K562 (cell line): Measurements from ENCODE around the gene IPP. TPM values are rescaled to one million over a fixed set of nuclear protein-coding genes. Genes with fewer than 3 reads are reported as not detected.
A peak's percentile ranks its signal among the peaks of the same experiment; 100 is the strongest.

Experiments
- ATF3 ChIP-seq, 2 experiments: fragments of 450-650 bp in 1 of 2; sonication (generic) in 1 of 2; formaldehyde crosslinking in 1 of 2; IDR thresholded peaks in 1 of 2; conservative IDR thresholded peaks in 1 of 2; 2 replicates each; pipeline versions ENCODE4 v1.6.1 to v1.8.1; 2016 to 2023; ENCODE audit warnings: mild to moderate bottlenecking in 2 of 2, moderate library complexity in 2 of 2, inconsistent platforms in 1 of 2, missing genetic modification reagents in 1 of 2
- ATF4 ChIP-seq: fragments of 450-650 bp; formaldehyde crosslinking; IDR thresholded peaks from 2 replicates; pipeline ENCODE4 v1.4.0; 2022; ENCODE audit warnings: mild to moderate bottlenecking, moderate library complexity
- CHD1 ChIP-seq: fragments of 200-600 bp; sonication (generic); IDR thresholded peaks from one replicate; pipeline ENCODE4 v1.6.1; 2012; ENCODE audit warnings: mild to moderate bottlenecking, moderate library complexity, low read length, inconsistent platforms
- CLOCK ChIP-seq: fragments of 250-450 bp; sonication (Bioruptor Pico); IDR thresholded peaks from 2 replicates; pipeline ENCODE4 v1.4.0; 2020; ENCODE audit warnings: mild to moderate bottlenecking, moderate library complexity, borderline replicate concordance
- DIDO1 ChIP-seq: fragments of 450-650 bp; IDR thresholded peaks from 2 replicates; pipeline ENCODE4 v1.6.1; 2016; ENCODE audit warnings: low read depth, missing biosample characterization, missing genetic modification characterization
- EP400 ChIP-seq: fragments of 450-650 bp; IDR thresholded peaks from 2 replicates; pipeline ENCODE4 v1.6.1; 2017; ENCODE audit warnings: antibody characterized with exemption, mild to moderate bottlenecking, moderate library complexity
- ESRRA ChIP-seq: fragments of 450-650 bp; IDR thresholded peaks from 2 replicates; pipeline ENCODE4 v1.6.1; 2014; ENCODE audit warnings: low read depth, mild to moderate bottlenecking, moderate library complexity, borderline replicate concordance
- FOSL1 ChIP-seq: fragments of 200-800 bp; sonication (Bioruptor generic); conservative IDR thresholded peaks from 2 replicates; pipeline ENCODE4 v1.6.1; 2016; ENCODE audit warnings: missing genetic modification characterization, missing compliant biosample characterization
- GATAD2A ChIP-seq: fragments of 450-650 bp; IDR thresholded peaks from 2 replicates; pipeline ENCODE4 v1.6.1; 2017
- HDGF ChIP-seq: fragments of 450-650 bp; IDR thresholded peaks from 2 replicates; pipeline ENCODE4 v1.6.1; 2016
- HMBOX1 ChIP-seq: sonication (generic); IDR thresholded peaks from 2 replicates; pipeline ENCODE4 v1.6.1; 2016
- NBN ChIP-seq: fragments of 450-650 bp; IDR thresholded peaks from 2 replicates; pipeline ENCODE4 v1.6.1; 2016; ENCODE audit warnings: low read depth, mild to moderate bottlenecking
- NONO ChIP-seq, 2 experiments: fragments of 200-400 bp in 1 of 2; fragments of 450-650 bp in 1 of 2; formaldehyde crosslinking in 1 of 2; IDR thresholded peaks; 2 replicates each; pipeline ENCODE4 v1.6.1; 2017; ENCODE audit warnings: low read depth in 2 of 2, mild to moderate bottlenecking in 2 of 2, moderate library complexity in 2 of 2, low read length in 1 of 2
- NR2C2 ChIP-seq, 2 experiments: fragments of 200-800 bp in 1 of 2; sonication (Bioruptor generic) in 1 of 2; sonication (generic) in 1 of 2; formaldehyde crosslinking in 1 of 2; IDR thresholded peaks; 2 replicates each; pipeline versions ENCODE4 v1.6.1 to v1.8.0; 2016 to 2022; ENCODE audit warnings: mild to moderate bottlenecking in 1 of 2, missing compliant biosample characterization in 1 of 2, missing genetic modification characterization in 1 of 2, missing genetic modification reagents in 1 of 2
- RNF219 ChIP-seq: fragments of 250-450 bp; sonication (Bioruptor Pico); IDR thresholded peaks from 2 replicates; pipeline ENCODE4 v1.5.0; 2022; ENCODE audit warnings: mild to moderate bottlenecking
- SIN3A ChIP-seq, 2 experiments: fragments of 150-350 bp in 1 of 2; IDR thresholded peaks; 2 replicates each; pipeline ENCODE4 v1.6.1; 2011 to 2016; ENCODE audit warnings: borderline replicate concordance in 2 of 2, low read depth in 2 of 2, low read length in 2 of 2, mild to moderate bottlenecking in 2 of 2, moderate library complexity in 2 of 2; ENCODE audit not compliant: control insufficient read depth in 1 of 2
- SMARCC2 ChIP-seq: fragments of 450-650 bp; IDR thresholded peaks from 2 replicates; pipeline ENCODE4 v1.6.1; 2017; ENCODE audit warnings: antibody characterized with exemption, moderate library complexity, mild to moderate bottlenecking, low read depth
- TRIM24 ChIP-seq, 2 experiments: fragments of 450-650 bp; IDR thresholded peaks; 2 replicates each; pipeline ENCODE4 v1.6.1; 2016
- polyA plus RNA-seq, 8 experiments: library from polyadenylated mRNA; depleted of rRNA in 4 of 8; stranded (reverse) in 5 of 8; unstranded in 3 of 8; fragments of >200 nt; fragmentation: Nextera tagmentation in 2 of 8; fragmentation: Illumina TruSeq in 1 of 8; extraction: Ambion mirVana in 2 of 8; extraction: Trizol in 1 of 8; gene quantifications; 2 replicates each; pipeline versions ENCODE4 v1.2.1 to v1.2.3, GENCODE V29; 2011 to 2014; ENCODE audit warnings: inconsistent platforms in 1 of 8, missing spikeins in 1 of 8
- total RNA-seq, 7 experiments: library from RNA; depleted of rRNA in 6 of 7; stranded (reverse); fragments of >200 nt in 6 of 7; fragmentation: Illumina TruSeq in 2 of 7; extraction: Trizol in 2 of 7; gene quantifications; 2 replicates each; pipeline versions ENCODE4 v1.2.1 to v1.2.3, GENCODE V29; 2011 to 2021; ENCODE audit warnings: low replicate concordance in 1 of 7

IPP gene
- total and polyA plus RNA-seq, 9 of the 15 experiments (the other 6 are each of a cell fraction or from before 2014, with no cell fraction given) = 6.9 to 15.1 (median 9.7) TPM

- TF ChIP-seq CLOCK (CRISPR knock-in tag) (no peak), ESRRA (no peak; the same call in 1 of the 2 replicates), ATF4 (no peak), NONO (IDR thresholded peaks at IDR 0.05; ENCODE audit: low read depth in 2 of 2, low read length in 1 of 2) (no peak; a peak in 1 of 4 replicates), FOSL1 (tag) (no peak), DIDO1 (peak; percentile 73; the same call in 1 of the 2 replicates), HDGF (0 out of 2 replicates have a peak, but pooled peaks have one; percentile 54), SIN3A (IDR thresholded peaks at IDR 0.05; ENCODE audit: borderline replicate concordance in 2 of 2, control insufficient read depth in 1 of 2, low read depth in 2 of 2, low read length in 2 of 2) (peak; percentile 2 to 30; a peak in 3 of 4 replicates), NR2C2 (CRISPR knock-in tag; IDR thresholded peaks at IDR 0.05) (peak; percentile 82), NR2C2 (tag; IDR thresholded peaks at IDR 0.05) (no peak), NBN (peak; percentile 63), SMARCC2 (0 out of 2 replicates have a peak, but pooled peaks have one; percentile 6), RNF219 (CRISPR knock-in tag) (0 out of 2 replicates have a peak, but pooled peaks have one; percentile 55), TRIM24 (IDR thresholded peaks at IDR 0.05) (peak in 1 of 2 experiments; percentile 28; a peak in 1 of 4 replicates), CHD1 (peak; percentile 82), ATF3 (IDR thresholded peaks at IDR 0.05) (no peak), ATF3 (CRISPR knock-in tag; conservative IDR thresholded peaks at IDR 0.05) (peak; percentile 58; the same call in 1 of the 2 replicates), GATAD2A (no peak), HMBOX1 (peak; percentile 83), EP400 (peak; percentile 94)
These were observed 64.0 kb downstream of the IPP start, which contains the start of gene GPBP1L1 (continued) for GRCh38 chr1:45686288-45687013.
